ENCODE data around the gene TOM1L1.

TOM1L1 gene

GRCh38 chr17:54920819-54921218 is 20.2 kb downstream of the TOM1L1 start:
- TF ChIP-seq ZBTB7A (IDR thresholded peaks at IDR 0.05; ENCODE audit: low read depth), result no peak
- no peak for TF ChIP-seq EP300 (IDR thresholded peaks at IDR 0.05; ENCODE audit: borderline replicate concordance)
- no peak for TF ChIP-seq EGR1 (IDR thresholded peaks at IDR 0.05)
- TF ChIP-seq FOXM1 (IDR thresholded peaks at IDR 0.05; ENCODE audit: borderline replicate concordance, low read depth), result no peak
- TF ChIP-seq TEAD4 (IDR thresholded peaks at IDR 0.05), result no peak
- no peak for TF ChIP-seq NFIC (IDR thresholded peaks at IDR 0.05)
- no peak for TF ChIP-seq REST (IDR thresholded peaks at IDR 0.05; ENCODE audit: low read depth)
- no peak for TF ChIP-seq TAF1 (IDR thresholded peaks at IDR 0.05; ENCODE audit: low read depth)
- TF ChIP-seq CREB1 (IDR thresholded peaks at IDR 0.05; ENCODE audit: low read depth), result no peak
- no peak for TF ChIP-seq RAD21 (IDR thresholded peaks at IDR 0.05; ENCODE audit: low read depth)
- no peak for TF ChIP-seq YY1 (IDR thresholded peaks at IDR 0.05; ENCODE audit: low read depth)
- TF ChIP-seq TCF12 (IDR thresholded peaks at IDR 0.05; ENCODE audit: low read depth), result no peak
- TF ChIP-seq, protein P1, sequence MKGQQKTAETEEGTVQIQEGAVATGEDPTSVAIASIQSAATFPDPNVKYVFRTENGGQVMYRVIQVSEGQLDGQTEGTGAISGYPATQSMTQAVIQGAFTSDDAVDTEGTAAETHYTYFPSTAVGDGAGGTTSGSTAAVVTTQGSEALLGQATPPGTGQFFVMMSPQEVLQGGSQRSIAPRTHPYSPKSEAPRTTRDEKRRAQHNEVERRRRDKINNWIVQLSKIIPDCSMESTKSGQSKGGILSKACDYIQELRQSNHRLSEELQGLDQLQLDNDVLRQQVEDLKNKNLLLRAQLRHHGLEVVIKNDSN (IDR thresholded peaks at IDR 0.05), result no peak
- TF ChIP-seq, protein P2, sequence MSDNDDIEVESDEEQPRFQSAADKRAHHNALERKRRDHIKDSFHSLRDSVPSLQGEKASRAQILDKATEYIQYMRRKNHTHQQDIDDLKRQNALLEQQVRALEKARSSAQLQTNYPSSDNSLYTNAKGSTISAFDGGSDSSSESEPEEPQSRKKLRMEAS (IDR thresholded peaks at IDR 0.05), result no peak
- no peak for TF ChIP-seq CEBPB (IDR thresholded peaks at IDR 0.05)

DNA sequence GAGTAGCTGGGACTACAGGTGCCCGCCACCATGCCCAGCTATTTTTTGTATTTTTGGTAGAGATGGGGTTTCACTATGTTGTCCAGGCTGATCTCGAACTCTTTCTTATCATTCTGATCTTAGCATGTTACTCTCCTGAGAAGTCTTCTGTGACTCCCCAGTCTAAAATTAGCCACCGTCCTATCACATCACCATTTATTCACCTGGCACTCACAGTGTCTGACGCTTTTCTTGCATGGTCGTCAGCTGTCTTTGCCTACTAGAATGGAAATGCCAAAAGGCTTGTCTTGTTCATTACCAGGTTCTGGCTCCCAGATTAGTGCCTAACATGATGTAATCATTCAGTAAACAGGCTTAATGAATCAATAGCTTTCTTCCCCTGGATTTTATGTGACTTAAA is 23.8 kb downstream of the TOM1L1 start:
- TF ChIP-seq FOXM1 (IDR thresholded peaks at IDR 0.05; ENCODE audit: borderline replicate concordance, low read depth) (no peak), NFIC (IDR thresholded peaks at IDR 0.05) (no peak), YY1 (IDR thresholded peaks at IDR 0.05; ENCODE audit: low read depth) (no peak)
- TF ChIP-seq, protein P1 (IDR thresholded peaks at IDR 0.05), result no peak
- TF ChIP-seq, protein P2 (IDR thresholded peaks at IDR 0.05), result no peak

DNA sequence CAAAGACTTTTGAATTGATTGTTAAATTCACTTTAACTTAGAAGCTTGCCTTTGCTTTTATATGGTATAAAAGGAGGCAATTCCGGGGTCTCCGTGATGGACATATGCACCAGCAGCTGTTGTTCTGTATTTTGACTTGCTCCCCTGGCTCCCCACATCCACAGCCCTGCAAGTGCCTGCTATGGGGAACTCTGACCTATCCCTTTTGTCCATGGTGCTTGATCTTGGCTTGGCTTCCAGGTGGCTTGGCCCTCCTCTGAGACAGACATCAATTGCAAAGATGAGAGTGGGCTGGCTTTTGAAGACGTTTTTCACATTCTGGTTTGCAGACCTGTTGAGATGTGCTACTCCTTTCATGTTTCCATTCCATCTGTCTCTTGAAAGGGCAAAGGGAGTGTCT is 26.9 kb downstream of the TOM1L1 start:
- TF ChIP-seq, protein P2 (IDR thresholded peaks at IDR 0.05), result no peak
- TF ChIP-seq YY1 (IDR thresholded peaks at IDR 0.05; ENCODE audit: low read depth) (no peak), ZBTB7A (IDR thresholded peaks at IDR 0.05; ENCODE audit: low read depth) (no peak), FOXM1 (IDR thresholded peaks at IDR 0.05; ENCODE audit: borderline replicate concordance, low read depth) (no peak), TEAD4 (IDR thresholded peaks at IDR 0.05) (no peak)

DNA sequence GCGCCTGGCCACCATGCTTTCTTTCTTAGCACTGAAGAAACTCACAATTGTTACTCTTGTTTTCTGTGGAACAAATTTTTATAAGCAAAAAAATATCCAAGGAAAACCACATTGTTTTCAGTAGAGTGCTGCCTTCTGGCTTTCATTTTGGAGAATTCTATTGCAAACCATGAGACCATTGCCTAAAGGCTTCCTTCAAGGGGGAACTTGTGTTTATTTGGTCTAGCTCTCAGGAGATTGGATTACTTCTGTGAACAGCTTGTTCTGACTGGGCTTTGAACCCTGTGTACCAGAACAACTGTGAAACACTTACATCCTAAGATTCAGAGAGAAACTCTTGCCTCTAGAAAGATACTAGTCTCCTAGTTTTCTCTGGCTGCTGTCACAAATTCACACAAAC is 32.1 kb downstream of the TOM1L1 start:
- no peak for TF ChIP-seq ZBTB7A (IDR thresholded peaks at IDR 0.05; ENCODE audit: low read depth)
- no peak for TF ChIP-seq EGR1 (IDR thresholded peaks at IDR 0.05)
- TF ChIP-seq NFIC (IDR thresholded peaks at IDR 0.05), result no peak

- TF ChIP-seq FOXM1 (IDR thresholded peaks at IDR 0.05; ENCODE audit: borderline replicate concordance, low read depth) (no peak), RAD21 (IDR thresholded peaks at IDR 0.05; ENCODE audit: low read depth) (no peak), CREB1 (IDR thresholded peaks at IDR 0.05; ENCODE audit: low read depth) (no peak), YY1 (IDR thresholded peaks at IDR 0.05; ENCODE audit: low read depth) (no peak), TEAD4 (IDR thresholded peaks at IDR 0.05) (no peak), REST (IDR thresholded peaks at IDR 0.05; ENCODE audit: low read depth) (no peak), EP300 (IDR thresholded peaks at IDR 0.05; ENCODE audit: borderline replicate concordance) (no peak), TAF1 (IDR thresholded peaks at IDR 0.05; ENCODE audit: low read depth) (no peak), EGR1 (IDR thresholded peaks at IDR 0.05) (no peak), TCF12 (IDR thresholded peaks at IDR 0.05; ENCODE audit: low read depth) (no peak), ZBTB7A (IDR thresholded peaks at IDR 0.05; ENCODE audit: low read depth) (no peak), CEBPB (IDR thresholded peaks at IDR 0.05) (no peak), NFIC (IDR thresholded peaks at IDR 0.05) (no peak)
- TF ChIP-seq, protein P2 (IDR thresholded peaks at IDR 0.05), result no peak
- TF ChIP-seq, protein P1 (IDR thresholded peaks at IDR 0.05), result no peak
Measured at GRCh38 chr17:54933921-54934320, 33.3 kb downstream of the TOM1L1 start.

DNA sequence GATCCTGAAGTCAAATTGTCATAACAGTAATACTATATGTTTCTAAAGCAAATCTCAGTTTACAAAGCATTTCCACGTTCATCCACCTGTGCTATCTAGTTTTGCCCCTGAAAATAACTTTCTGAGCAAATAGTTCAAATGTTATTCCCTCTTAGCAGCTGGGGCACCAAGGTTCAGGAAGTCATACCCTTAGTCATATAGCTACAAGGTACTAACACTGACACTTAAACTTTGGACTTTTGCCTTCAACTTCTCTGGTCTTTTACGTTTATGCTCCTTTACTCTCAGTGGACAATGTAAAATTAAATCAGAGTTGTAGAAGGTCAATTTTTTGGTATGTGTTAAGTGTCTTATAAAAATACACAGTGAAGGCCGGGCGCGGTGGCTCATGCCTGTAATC is 34.8 kb downstream of the TOM1L1 start:
- TF ChIP-seq, protein P1 (IDR thresholded peaks at IDR 0.05), result no peak
- TF ChIP-seq RAD21 (IDR thresholded peaks at IDR 0.05; ENCODE audit: low read depth), result no peak
- TF ChIP-seq NFIC (IDR thresholded peaks at IDR 0.05), result no peak
- no peak for TF ChIP-seq REST (IDR thresholded peaks at IDR 0.05; ENCODE audit: low read depth)
- TF ChIP-seq TCF12 (IDR thresholded peaks at IDR 0.05; ENCODE audit: low read depth), result no peak
- TF ChIP-seq, protein P2 (IDR thresholded peaks at IDR 0.05), result no peak
